HepG2 (cell line): Measurements from ENCODE around the gene PKN2. TPM values are rescaled to one million over a fixed set of nuclear protein-coding genes. Genes with fewer than 3 reads are reported as not detected.
A peak's percentile ranks its signal among the peaks of the same experiment; 100 is the strongest.

ENCODE experiments used
- ATRX ChIP-seq: sonication (generic); formaldehyde crosslinking; IDR thresholded peaks from 2 replicates; pipeline ENCODE4 v1.4.0; 2020; ENCODE audit warnings: missing genetic modification reagents, borderline replicate concordance
- BRF2 ChIP-seq: sonication (generic); formaldehyde crosslinking; IDR thresholded peaks from 2 replicates; pipeline ENCODE4 v1.8.1; 2022; ENCODE audit warnings: mild to moderate bottlenecking, missing genetic modification reagents
- ELF3 ChIP-seq: IDR thresholded peaks from 2 replicates; pipeline ENCODE4 v1.6.1; 2016; ENCODE audit warnings: missing genetic modification reagents, missing compliant biosample characterization
- IRF2 ChIP-seq: IDR thresholded peaks from 2 replicates; pipeline ENCODE4 v1.6.1; 2018; ENCODE audit warnings: missing genetic modification reagents, missing compliant biosample characterization
- KLF13 ChIP-seq: sonication (generic); formaldehyde crosslinking; IDR thresholded peaks from 2 replicates; pipeline ENCODE4 v1.4.0; 2020; ENCODE audit warnings: mild to moderate bottlenecking, missing genetic modification reagents
- MBD4 ChIP-seq: IDR thresholded peaks from 2 replicates; pipeline ENCODE4 v1.6.1; 2012; ENCODE audit warnings: low read length, inconsistent platforms, borderline replicate concordance
- NR2C2 ChIP-seq: sonication (generic); formaldehyde crosslinking; IDR thresholded peaks from 2 replicates; pipeline ENCODE4 v1.4.0; 2020; ENCODE audit warnings: missing genetic modification reagents, mild to moderate bottlenecking, moderate library complexity, borderline replicate concordance
- RAD51 ChIP-seq: fragments of 450-650 bp; IDR thresholded peaks from 2 replicates; pipeline ENCODE4 v1.6.1; 2016; ENCODE audit warnings: borderline replicate concordance
- REPIN1 ChIP-seq: sonication (generic); formaldehyde crosslinking; IDR thresholded peaks from 2 replicates; pipeline ENCODE4 v1.8.0; 2022; ENCODE audit warnings: missing genetic modification reagents, low read depth, mild to moderate bottlenecking, borderline replicate concordance
- ZBTB26 ChIP-seq: IDR thresholded peaks from 2 replicates; pipeline ENCODE4 v1.6.1; 2016; ENCODE audit warnings: missing compliant biosample characterization, missing genetic modification reagents, borderline replicate concordance
- ZBTB38 ChIP-seq: sonication (generic); formaldehyde crosslinking; IDR thresholded peaks from 2 replicates; pipeline ENCODE4 v1.5.1; 2020; ENCODE audit warnings: mild to moderate bottlenecking, missing genetic modification reagents
- ZNF451 ChIP-seq: sonication (generic); formaldehyde crosslinking; IDR thresholded peaks from 2 replicates; pipeline ENCODE4 v1.5.0; 2020; ENCODE audit warnings: mild to moderate bottlenecking, missing genetic modification reagents
- ZNF513 ChIP-seq: sonication (generic); formaldehyde crosslinking; conservative IDR thresholded peaks from 2 replicates; pipeline ENCODE4 v1.5.0; 2020; ENCODE audit warnings: missing genetic modification reagents
- ZNF543 ChIP-seq: sonication (generic); formaldehyde crosslinking; IDR thresholded peaks from 2 replicates; pipeline ENCODE4 v1.4.0; 2020; ENCODE audit warnings: mild to moderate bottlenecking, missing genetic modification reagents
- ZNF761 ChIP-seq: sonication (generic); formaldehyde crosslinking; conservative IDR thresholded peaks from 2 replicates; pipeline ENCODE4 v1.4.0; 2020; ENCODE audit warnings: mild to moderate bottlenecking, missing genetic modification reagents
- polyA plus RNA-seq, 8 experiments: library from polyadenylated mRNA; depleted of rRNA in 3 of 8; stranded (reverse) in 7 of 8; unstranded in 1 of 8; fragments of >200 nt; fragmentation: Illumina TruSeq in 4 of 8; extraction: Trizol in 4 of 8; gene quantifications; 2 replicates each; pipeline versions ENCODE4 v1.2.1 to v1.2.3, GENCODE V29; 2011 to 2016; ENCODE audit warnings: low read depth in 4 of 8, missing spikeins in 1 of 8, mixed read lengths in 1 of 8; ENCODE audit not compliant: insufficient read depth in 1 of 8
- total RNA-seq, 5 experiments: library from RNA; depleted of rRNA; stranded (reverse); fragments of >200 nt; fragmentation: Illumina TruSeq; extraction: Trizol; gene quantifications; 2 replicates each; pipeline ENCODE4 v1.2.3, GENCODE V29; 2016; ENCODE audit warnings: low read depth in 1 of 5
- TF ChIP-seq, protein P1 (sequence below): sonication (generic); formaldehyde crosslinking; conservative IDR thresholded peaks from 2 replicates; pipeline ENCODE4 v1.4.0; 2020; ENCODE audit warnings: missing genetic modification reagents
- TF ChIP-seq, protein P2 (sequence below), 2 experiments: sonication (generic) in 1 of 2; formaldehyde crosslinking in 1 of 2; IDR thresholded peaks; 2 replicates each; pipeline versions ENCODE4 v1.4.0 to v1.6.1; 2018 to 2020; ENCODE audit warnings: missing genetic modification reagents in 2 of 2, borderline replicate concordance in 1 of 2, low read depth in 1 of 2, mild to moderate bottlenecking in 1 of 2, missing biosample characterization in 1 of 2
- TF ChIP-seq, protein P3 (sequence below): IDR thresholded peaks from 2 replicates; pipeline ENCODE4 v1.6.1; 2016; ENCODE audit warnings: low read depth, control low read depth

PKN2 gene
- total and polyA plus RNA-seq, 2 of the 13 experiments (the other 11 are each of a cell fraction or from before 2014, with no cell fraction given), result 17.0 to 29.4 TPM

- TF ChIP-seq BRF2 (CRISPR knock-in tag) (no peak), REPIN1 (CRISPR knock-in tag) (no peak), ZBTB26 (CRISPR knock-in tag) (no peak; the same call in 1 of the 2 replicates), RAD51 (no peak), KLF13 (no peak), ZNF513 (CRISPR knock-in tag) (no peak), ZNF761 (CRISPR knock-in tag) (no peak; the same call in 1 of the 2 replicates), MBD4 (no peak), ZNF451 (CRISPR knock-in tag) (no peak), ZNF543 (CRISPR knock-in tag) (peak; percentile 69; the same call in 1 of the 2 replicates), ATRX (CRISPR knock-in tag) (no peak), NR2C2 (CRISPR knock-in tag) (no peak), IRF2 (CRISPR knock-in tag) (no peak), ZBTB38 (CRISPR knock-in tag) (no peak), ELF3 (CRISPR knock-in tag) (no peak)
- TF ChIP-seq, protein P1, sequence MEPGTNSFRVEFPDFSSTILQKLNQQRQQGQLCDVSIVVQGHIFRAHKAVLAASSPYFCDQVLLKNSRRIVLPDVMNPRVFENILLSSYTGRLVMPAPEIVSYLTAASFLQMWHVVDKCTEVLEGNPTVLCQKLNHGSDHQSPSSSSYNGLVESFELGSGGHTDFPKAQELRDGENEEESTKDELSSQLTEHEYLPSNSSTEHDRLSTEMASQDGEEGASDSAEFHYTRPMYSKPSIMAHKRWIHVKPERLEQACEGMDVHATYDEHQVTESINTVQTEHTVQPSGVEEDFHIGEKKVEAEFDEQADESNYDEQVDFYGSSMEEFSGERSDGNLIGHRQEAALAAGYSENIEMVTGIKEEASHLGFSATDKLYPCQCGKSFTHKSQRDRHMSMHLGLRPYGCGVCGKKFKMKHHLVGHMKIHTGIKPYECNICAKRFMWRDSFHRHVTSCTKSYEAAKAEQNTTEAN, result no peak
- TF ChIP-seq, protein P2, sequence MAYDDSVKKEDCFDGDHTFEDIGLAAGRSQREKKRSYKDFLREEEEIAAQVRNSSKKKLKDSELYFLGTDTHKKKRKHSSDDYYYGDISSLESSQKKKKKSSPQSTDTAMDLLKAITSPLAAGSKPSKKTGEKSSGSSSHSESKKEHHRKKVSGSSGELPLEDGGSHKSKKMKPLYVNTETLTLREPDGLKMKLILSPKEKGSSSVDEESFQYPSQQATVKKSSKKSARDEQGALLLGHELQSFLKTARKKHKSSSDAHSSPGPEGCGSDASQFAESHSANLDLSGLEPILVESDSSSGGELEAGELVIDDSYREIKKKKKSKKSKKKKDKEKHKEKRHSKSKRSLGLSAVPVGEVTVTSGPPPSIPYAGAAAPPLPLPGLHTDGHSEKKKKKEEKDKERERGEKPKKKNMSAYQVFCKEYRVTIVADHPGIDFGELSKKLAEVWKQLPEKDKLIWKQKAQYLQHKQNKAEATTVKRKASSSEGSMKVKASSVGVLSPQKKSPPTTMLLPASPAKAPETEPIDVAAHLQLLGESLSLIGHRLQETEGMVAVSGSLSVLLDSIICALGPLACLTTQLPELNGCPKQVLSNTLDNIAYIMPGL (CRISPR knock-in tag; IDR thresholded peaks at IDR 0.05; ENCODE audit: borderline replicate concordance in 1 of 2, low read depth in 1 of 2), result peak; percentile 51 to 70
- TF ChIP-seq, protein P3, sequence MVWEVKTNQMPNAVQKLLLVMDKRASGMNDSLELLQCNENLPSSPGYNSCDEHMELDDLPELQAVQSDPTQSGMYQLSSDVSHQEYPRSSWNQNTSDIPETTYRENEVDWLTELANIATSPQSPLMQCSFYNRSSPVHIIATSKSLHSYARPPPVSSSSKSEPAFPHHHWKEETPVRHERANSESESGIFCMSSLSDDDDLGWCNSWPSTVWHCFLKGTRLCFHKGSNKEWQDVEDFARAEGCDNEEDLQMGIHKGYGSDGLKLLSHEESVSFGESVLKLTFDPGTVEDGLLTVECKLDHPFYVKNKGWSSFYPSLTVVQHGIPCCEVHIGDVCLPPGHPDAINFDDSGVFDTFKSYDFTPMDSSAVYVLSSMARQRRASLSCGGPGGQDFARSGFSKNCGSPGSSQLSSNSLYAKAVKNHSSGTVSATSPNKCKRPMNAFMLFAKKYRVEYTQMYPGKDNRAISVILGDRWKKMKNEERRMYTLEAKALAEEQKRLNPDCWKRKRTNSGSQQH, result no peak
Measured at GRCh38 chr1:88684482-88685258, 597 bp downstream of the PKN2 start (continued).
